NT2/D1 (cell line): ENCODE data around the gene UPK3BL2.
"Not testable (repeated sequence)": the region's sequence is repeated elsewhere in the genome, so short reads cannot be mapped to it uniquely, and the experiment has no call there.

Experiments
- DNase-seq: peaks from one replicate; pipeline ENCODE4 v3.0.0-alpha.2; 2011; ENCODE audit warnings: low read depth, low spot score
- H3K27me3 ChIP-seq: 2 replicates; pipeline ENCODE4 v1.6.0; 2011; ENCODE audit warnings: mild to moderate bottlenecking; ENCODE audit not compliant: insufficient read length, insufficient read depth
- H3K36me3 ChIP-seq: 2 replicates; pipeline ENCODE4 v1.6.1; 2011; ENCODE audit warnings: mild to moderate bottlenecking, low read length, mixed read lengths; ENCODE audit not compliant: insufficient read depth, insufficient read length
- H3K4me1 ChIP-seq: 2 replicates; pipeline ENCODE4 v1.5.1; 2011; ENCODE audit not compliant: insufficient read depth, insufficient read length
- H3K4me3 ChIP-seq: 2 replicates; pipeline ENCODE4 v1.5.1; 2011; ENCODE audit warnings: low read depth; ENCODE audit not compliant: insufficient read length
- H3K9ac ChIP-seq: 2 replicates; pipeline ENCODE4 v1.6.0; 2011; ENCODE audit warnings: low read depth; ENCODE audit not compliant: insufficient read length
- H3K9me3 ChIP-seq: 2 replicates; pipeline ENCODE4 v1.5.1; 2011; ENCODE audit warnings: mild to moderate bottlenecking, low read length; ENCODE audit not compliant: insufficient read depth

The UPK3BL2 gene

DNA sequence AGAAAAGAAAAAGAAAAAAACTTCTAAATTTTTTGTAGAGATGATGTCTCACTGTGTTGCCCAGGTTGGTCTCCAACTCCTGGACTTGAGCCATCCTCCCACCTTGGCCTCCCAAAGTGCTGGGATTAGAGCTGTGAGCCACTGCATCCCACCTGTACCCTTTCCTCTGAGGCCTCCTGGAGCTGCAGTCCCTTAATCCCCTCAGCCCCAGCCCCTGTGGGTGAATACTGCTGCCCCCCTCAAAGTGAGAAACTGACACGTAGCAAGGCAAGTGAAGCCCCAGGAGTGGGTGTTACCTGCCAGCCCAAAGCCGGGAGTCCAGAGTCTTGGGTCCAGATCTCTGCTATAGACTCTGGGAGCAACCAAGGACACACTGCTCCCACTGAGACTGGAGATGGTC, 18.7 kb downstream of the UPK3BL2 start:
- not testable (repeated sequence) for H3K27me3 ChIP-seq, H3K4me3 ChIP-seq, DNase-seq, H3K4me1 ChIP-seq, H3K9ac ChIP-seq, H3K9me3 ChIP-seq, H3K36me3 ChIP-seq

DNA sequence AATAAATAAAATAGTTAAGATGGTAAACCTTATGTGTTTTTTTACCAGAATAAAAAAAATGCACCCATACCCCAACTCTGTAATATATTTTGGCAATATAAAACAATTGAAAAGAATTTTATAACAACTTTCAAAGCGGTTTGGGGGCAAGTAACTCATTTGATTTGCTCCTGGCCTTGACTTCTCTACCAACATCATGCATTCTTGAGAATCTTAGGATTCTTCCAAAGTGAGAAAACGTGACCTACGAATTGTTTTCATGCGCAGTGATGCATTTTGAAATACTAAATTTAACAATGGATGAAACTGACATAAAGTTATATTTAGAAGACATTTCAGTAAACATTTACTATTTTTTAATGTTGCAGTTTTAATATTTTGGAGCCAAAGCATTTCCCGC, 22.7 kb downstream of the UPK3BL2 start:
- not testable (repeated sequence) for H3K9me3 ChIP-seq, H3K9ac ChIP-seq, DNase-seq, H3K36me3 ChIP-seq, H3K4me3 ChIP-seq, H3K27me3 ChIP-seq, H3K4me1 ChIP-seq

DNA sequence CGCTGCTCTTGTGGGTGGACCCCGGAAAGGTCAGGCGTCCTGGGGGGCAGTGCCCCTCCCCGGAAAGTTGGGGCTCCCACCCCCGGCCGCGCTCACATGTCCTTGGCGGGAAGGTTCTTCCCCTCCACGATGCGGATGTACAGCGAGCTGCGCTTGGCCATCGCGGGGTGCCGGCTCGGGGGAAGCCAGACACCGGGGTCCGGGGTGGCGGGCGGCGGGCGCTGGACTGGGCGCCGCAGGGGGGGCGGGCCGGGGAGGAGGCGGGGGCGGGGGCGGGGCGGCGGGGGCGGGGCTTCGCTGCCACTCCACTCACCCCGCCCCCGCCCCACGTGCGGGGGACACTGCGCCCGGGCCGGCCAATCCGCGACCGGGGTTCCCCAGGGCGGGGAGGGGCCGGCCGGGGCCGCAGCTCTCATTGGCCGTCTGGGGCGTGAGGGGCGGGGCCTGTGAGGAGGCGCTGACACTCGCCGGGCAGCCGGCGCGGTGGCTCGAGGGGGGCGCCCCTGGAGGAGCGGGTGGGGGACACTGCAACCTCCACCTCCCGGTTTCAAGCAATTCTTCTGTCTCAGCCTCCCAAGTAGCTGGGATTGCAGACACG, 25.8 kb downstream of the UPK3BL2 start, which contains the start of gene RASA4B:
RASA4B (minus strand) TSS at position 228 of the 598 bp plus-strand sequence; CDS start at position 161, 67 bp downstream.
- DNase-seq, H3K4me3 ChIP-seq, H3K27me3 ChIP-seq, H3K4me1 ChIP-seq, H3K36me3 ChIP-seq, H3K9ac ChIP-seq, H3K9me3 ChIP-seq: not testable (repeated sequence)

DNA sequence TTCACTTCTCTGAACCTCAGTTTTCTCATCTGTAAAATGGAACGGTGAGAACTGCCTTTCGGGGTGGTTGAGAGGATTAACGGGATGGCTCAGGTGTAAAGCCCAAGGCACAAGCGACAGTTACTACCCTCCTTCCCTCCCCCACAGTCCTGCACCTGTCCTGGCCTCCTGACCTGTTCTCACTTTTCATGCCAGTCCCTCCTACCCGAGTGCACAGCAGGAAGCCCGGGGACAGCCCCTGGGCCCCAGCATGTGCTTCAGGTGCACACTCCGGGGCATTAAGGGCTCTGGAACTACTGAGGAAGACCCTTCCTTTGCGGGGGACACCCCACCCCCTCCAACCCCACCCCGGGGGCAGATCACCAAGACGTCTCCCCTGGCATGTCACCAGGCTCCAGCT, 26.5 kb downstream of the UPK3BL2 start:
- H3K27me3 ChIP-seq, H3K4me1 ChIP-seq, DNase-seq, H3K9ac ChIP-seq, H3K9me3 ChIP-seq, H3K36me3 ChIP-seq, H3K4me3 ChIP-seq: not testable (repeated sequence)

DNA sequence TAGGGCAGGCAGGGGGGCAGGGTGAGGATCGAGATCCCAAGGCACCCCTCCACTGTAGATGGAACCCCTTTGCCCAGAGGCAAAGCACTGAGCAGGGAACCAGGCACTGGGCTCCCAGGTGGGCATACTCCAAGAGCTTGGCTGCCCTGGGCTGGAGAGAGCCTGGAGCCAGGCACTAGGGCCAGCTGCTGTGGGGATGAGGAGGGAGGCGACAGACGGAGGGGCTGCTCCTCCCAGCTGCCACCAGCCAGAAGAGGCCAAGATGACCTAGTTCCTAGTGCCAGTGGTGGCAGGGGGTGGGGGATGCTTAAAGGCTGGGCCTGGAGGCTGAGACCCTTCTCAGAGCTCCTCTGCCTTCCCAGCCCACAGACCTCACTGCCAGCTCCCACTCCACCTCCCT, 27.6 kb downstream of the UPK3BL2 start:
- not testable (repeated sequence) for H3K36me3 ChIP-seq, H3K9ac ChIP-seq, H3K4me1 ChIP-seq, H3K27me3 ChIP-seq, DNase-seq, H3K4me3 ChIP-seq, H3K9me3 ChIP-seq

DNA sequence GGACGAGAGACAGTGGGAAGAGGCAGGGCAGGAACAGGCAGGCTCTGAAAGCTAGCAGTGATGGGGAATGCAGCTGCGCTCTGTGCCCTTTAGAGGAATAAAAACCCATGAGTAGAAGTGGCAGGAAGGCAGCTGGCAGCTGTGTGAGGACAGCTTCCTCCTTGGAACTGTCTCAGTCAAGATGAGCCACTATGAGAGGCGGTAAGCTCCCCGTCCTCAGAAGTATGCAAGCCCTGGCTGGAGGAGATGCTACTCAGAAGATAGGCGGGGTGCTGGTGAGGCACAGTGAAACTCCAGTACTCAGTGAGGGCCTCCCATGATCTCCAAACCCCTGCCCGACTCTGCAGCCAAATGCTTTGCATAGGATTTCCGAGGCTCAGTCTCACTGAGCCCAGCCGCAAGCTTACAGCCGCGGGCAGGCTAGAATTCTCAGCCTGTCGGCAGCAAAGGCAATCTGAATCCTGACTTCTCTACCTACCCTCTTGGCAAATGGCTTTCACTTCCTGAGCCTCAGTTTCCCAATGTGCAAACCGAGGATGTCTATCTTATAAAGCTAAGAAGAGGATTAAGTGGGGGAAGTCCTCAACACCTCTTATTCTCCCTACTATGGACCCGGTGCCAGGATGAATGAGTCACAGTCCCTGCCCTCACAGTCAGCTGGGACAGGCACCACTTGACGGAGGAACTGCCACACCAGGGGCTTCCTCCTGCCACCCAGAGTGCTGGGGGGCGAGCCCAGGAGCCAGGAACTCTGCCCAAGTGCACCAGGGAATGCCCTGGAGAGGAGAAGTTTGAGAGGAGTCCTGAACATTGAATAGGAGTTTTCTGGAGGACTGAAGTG, 28.4 kb downstream of the UPK3BL2 start:
- not testable (repeated sequence) for H3K36me3 ChIP-seq, H3K4me3 ChIP-seq, H3K9ac ChIP-seq

DNA sequence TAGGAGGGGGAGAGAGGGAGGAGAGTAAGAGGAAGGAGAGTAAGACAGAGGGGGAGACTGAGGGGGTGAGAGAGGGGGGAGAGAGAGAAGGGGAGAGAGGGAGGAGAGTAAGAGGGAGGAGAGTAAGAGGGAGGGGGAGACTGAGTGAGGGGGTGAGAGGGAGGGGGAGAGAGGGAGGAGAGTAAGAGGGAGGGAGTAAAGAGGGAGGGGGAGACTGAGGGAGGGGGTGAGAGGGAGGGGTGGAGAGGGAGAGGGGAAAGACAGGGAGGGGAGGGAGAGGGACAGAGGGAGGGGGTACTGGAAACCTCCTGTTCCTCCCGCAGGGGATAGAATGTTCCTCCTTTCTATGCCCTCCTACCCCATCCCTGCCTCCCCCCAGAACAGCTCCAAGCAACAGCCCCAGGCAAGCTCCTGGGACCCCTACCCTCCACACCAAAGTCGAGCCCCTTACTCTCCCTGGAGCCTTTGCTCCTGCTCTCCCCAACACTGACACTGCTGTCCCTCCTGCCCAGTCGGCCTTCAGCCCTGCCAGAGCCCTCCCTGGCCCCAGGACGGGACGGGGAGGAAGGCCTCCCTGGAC, 30.8 kb downstream of the UPK3BL2 start:
- peak; percentile 16 for DNase-seq
- H3K9ac ChIP-seq, H3K4me3 ChIP-seq, H3K27me3 ChIP-seq, H3K4me1 ChIP-seq, H3K9me3 ChIP-seq, H3K36me3 ChIP-seq: not testable (repeated sequence)

More for the DNA sequence above, 28.4 kb downstream of the UPK3BL2 start:
- not testable (repeated sequence) for H3K27me3 ChIP-seq, H3K9me3 ChIP-seq, H3K4me1 ChIP-seq, DNase-seq

DNA sequence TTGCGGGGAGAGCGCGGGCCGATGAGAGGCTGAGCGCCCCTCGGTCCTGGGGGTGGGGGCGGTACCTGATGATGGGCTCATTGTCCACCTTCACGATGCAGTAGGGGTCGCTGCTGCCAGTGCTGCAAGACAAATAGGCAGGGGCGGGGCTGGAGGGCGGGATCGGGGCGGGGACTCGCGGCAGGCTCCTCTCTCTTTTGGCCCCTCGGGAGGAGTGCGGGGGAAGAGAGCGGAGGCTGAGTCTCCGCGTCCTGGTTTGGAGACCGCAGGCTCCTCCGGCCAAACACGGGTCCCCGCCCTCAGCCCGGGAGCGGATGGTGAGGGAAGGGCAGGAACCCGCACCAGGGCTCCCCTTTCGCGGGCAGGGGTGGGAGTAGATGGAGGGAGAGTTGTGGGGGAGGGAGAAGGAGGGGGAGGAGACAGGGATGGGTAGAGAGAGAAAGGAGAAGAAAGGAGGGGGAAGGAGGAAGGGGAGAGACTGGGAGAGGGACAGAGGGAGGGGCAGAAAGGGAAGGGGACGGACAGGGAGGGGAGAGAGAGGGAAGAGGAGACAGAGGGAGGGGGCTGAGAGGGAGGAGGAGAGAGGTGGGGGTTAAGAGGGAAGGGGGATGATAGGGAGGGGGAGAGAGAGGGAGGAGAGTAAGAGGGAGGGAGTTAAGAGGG, 31.5 kb downstream of the UPK3BL2 start:
- H3K36me3 ChIP-seq, H3K9ac ChIP-seq, DNase-seq, H3K9me3 ChIP-seq, H3K4me1 ChIP-seq, H3K4me3 ChIP-seq, H3K27me3 ChIP-seq: not testable (repeated sequence)

DNA sequence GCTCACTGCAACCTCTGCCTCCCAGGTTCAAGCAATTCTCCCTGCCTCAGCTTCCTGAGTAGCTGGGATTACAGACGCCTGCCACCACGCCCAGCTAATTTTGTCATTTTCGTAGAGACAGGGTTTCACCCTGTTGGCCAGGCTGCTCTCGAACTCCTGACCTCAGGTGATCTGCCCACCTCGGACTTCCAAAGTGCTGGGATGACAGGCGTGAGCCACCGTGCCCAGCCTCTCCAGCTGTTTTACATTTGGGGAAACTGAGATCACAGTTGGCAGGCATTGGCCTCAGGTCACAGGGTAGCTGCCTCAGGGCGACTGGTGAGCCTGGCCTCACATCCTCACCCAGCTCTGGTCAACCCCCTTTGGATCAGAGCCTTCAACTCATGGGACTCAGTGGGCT, 32.9 kb downstream of the UPK3BL2 start:
- H3K9me3 ChIP-seq, H3K27me3 ChIP-seq, H3K36me3 ChIP-seq, DNase-seq, H3K4me1 ChIP-seq, H3K4me3 ChIP-seq, H3K9ac ChIP-seq: not testable (repeated sequence)

DNA sequence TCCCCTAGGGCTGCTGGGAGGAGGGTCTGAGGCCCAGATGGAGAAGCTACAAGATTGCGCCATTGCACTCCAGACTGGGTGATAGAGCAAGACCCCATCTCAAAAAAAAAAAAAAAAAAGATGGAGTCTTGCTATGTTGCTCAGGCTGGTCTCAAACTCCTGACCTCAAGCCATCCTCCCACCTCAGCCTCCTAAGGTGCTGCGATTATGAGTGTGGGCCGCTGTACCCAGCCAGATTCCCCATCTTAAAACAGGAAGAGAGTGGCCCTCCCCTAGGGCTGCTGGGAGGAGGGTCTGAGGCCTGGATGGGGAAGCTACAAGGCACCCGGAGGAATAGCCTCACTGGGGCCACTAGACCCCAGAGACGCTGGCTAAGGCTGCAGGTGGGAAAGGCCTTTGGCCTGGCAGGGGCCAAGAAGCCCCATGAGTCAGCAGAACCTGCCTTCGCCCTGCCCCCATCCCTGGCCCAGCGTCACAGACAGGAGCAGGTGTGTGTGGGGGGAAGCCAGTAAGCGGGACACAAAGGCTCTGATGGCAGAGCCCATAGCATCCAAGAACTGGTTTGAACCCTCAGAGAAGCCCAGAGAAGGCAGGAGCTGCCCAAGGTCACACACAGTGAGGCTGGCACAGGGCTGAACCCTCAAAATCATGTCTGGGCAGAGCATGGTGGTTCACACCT, 35.9 kb downstream of the UPK3BL2 start:
- H3K4me1 ChIP-seq, H3K36me3 ChIP-seq, H3K4me3 ChIP-seq, H3K9me3 ChIP-seq, H3K9ac ChIP-seq, H3K27me3 ChIP-seq, DNase-seq: not testable (repeated sequence)

DNA sequence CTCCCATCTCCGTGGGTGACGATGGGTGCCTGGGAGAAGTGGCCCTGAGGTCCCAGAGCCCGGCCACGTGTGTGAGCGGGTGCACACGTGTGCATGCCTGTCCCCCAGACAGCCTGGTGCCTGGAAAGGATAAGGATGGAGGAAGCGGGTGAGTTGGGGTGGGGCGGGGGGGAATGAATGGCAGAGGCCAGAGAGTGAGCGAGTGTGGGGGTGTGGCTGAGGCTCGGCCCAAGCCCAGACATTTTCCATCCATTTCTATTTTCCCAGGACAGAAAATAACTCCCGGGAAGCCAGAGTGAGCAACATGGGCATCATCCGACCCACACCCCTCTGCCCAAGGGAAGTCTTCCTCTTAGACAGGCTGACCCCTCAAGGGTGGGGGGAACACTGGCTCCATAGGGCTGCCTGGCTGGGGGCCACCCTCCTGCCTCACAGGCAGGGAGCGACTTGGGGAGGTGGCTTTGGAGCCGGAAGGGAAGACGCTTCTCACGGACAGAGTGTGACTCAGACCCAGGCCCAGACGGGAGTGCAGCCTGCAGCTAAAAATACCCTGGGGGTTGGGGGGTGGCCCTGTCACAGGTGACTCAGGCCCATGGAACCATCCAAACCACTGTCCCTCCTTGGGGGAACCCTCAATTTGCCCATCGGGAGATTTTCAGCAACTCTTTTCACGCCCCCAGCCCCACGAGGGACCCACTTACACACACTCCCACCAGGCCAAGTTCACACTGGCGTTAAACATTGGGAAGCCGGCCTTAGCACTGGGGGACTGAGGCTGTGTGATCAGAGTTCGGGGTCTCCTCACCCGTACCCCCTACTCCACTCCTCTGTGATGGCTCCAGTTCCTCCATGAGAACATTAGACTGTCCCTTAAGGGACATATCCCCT, 38.0 kb downstream of the UPK3BL2 start:
- not testable (repeated sequence) for H3K4me1 ChIP-seq, H3K9me3 ChIP-seq, DNase-seq, H3K36me3 ChIP-seq, H3K9ac ChIP-seq, H3K4me3 ChIP-seq, H3K27me3 ChIP-seq
